WI38 (cell line): ENCODE data around the gene IHH.

Experiments used
- H3K4me3 ChIP-seq: 2 replicates; pipeline ENCODE4 v1.5.1; 2011; ENCODE audit warnings: low read depth, mild to moderate bottlenecking, control low read depth, low read length
- CTCF ChIP-seq: IDR thresholded peaks from 2 replicates; pipeline ENCODE4 v1.5.1; 2012; ENCODE audit warnings: low read depth, mild to moderate bottlenecking, control low read depth, low read length

IHH gene

DNA sequence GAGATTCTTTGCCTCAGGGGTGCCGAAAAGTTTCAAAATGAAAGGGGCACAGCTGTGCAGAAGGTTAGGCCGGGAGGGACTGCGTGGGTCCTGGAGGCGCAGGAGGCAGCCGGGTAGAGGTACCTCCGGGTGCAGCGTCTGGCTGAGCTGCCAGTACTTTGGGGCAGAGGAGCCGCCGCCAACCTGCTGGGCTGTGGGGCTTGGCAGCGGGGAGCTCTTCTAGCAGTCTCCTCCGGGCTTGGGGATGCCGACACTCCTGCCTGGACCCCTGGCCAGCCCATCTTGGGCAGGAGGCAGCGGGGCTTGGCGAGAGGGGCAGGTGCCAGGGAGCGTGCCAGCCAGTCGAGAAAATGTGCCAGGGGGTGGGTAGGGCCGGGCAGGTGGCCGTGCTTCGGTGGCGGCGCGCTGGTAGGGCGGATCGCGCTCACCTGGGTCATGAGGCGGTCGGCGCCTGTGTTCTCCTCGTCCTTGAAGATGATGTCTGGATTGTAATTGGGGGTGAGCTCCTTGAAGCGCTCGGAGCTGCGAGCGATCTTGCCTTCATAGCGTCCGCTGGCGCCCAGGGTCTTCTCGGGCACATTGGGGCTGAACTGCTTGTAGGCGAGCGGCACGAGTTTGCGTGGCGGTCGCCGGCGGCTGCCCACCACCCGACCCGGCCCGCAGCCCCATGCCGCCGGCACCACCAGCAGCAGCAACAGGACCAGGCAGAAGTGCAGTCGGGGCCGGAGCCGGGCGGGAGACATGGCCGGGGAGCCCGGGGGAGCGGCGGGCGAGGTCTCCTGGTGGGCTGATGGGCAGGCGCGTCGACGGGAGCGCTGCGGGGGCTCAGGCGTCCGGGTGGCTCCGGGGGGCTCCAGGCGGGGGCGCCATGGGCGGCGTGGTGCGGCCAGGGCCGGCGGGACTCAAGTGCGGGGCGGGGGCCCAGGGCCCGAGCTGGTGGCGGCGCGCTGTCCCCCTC is 717 bp downstream of the IHH start:
- TF ChIP-seq CTCF = no peak
- H3K4me3 ChIP-seq = no peak overlapping the region

GRCh38 chr2:219059375-219059724 is 1.4 kb downstream of the IHH start:
- no peak overlapping the region for H3K4me3 ChIP-seq
- TF ChIP-seq CTCF = no peak

GRCh38 chr2:219058541-219059374 is 2.0 kb downstream of the IHH start:
- TF ChIP-seq CTCF = no peak
- H3K4me3 ChIP-seq = no peak overlapping the region

DNA sequence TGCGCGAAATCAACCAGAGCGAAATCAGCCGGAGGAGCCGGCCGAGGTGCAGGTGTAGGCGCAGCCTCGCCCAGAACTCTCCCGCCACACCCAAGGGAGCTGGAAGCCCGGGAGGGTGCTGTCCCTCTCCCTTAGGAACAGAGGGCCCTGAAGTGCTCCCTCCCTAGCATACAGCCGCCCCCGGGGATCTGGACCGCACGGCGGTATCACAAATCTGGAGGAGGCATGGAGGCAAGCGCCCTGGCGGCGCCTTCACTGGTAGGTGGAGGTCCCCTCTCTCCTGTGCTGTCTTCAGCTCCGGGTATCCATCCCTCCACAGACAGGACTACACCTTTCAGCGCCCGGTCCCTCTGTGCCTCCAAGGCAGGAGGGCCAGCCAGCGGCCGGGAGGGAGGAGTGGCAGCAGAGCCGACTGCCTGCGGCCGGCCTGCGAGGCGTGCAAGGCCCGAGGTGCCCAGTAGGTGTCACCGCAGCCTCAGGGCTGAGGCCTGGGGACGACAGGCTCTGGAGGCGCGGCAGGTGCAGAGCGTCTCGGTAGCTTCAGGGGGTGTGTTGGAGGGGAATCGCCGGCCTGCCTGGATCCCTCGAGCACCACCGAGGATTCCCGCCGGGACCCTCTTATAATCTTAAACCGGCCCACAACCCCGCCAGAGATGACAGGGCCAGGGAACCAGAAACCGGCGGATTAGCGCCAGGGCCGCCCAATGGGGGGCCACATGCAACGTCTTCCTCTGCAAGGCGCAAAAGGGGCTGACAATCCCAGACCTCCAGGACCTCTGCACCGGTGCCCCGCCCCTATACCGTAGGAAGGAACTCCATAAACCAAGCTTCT is 2.8 kb downstream of the IHH start:
- H3K4me3 ChIP-seq = 0 out of 2 replicates have a peak overlapping the region, but pooled peaks have one; percentile 2
- peak; percentile 86 for TF ChIP-seq CTCF

- TF ChIP-seq CTCF = no peak
- H3K4me3 ChIP-seq = 0 out of 2 replicates have a peak overlapping the region, but pooled peaks have one; percentile 2
Observed at GRCh38 chr2:219056896-219057708, 3.6 kb downstream of the IHH start.

DNA sequence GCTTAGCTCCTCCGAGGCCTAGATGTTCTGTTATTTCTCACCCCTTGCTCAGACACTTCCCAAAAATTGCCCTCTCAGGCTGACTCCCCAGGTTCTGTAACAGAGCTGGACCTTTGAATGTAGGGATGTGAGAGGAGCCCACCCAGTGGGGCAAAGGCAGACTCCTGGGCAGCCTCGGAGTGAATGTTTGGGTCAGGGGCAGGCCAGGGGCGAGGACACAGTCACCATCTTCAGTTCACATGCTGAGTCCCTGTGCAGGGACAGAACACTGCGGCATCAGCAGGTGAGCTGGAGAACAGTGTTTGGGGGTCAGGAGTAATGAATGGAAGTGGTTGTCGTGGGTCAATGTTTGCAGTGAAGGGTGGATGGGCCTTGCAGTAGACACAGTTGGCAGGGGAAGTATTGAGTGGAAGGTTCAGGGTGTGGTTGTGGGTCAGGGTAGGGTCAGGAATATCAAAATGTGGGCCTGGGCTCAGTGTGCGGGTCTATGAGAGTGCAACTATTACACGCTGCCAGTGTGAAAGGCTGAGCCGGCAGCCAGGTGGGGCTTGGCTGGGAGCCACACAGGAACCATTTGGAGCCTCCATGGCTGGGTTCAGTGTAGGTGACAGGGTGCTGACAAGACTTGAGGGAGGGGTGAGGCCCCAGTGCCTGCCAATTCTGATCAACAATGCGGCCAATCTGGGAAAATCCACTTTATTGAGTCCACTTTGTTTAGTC is 4.4 kb downstream of the IHH start:
- H3K4me3 ChIP-seq = no peak overlapping the region
- TF ChIP-seq CTCF = no peak
